Choroid plexus epithelial cell (primary cell): Measurements from ENCODE around the gene UGGT1.

Experiments
- DNase-seq: peaks from one replicate; pipeline ENCODE4 v3.0.0-alpha.2; 2010; ENCODE audit warnings: low read depth
- H3K4me3 ChIP-seq: 2 replicates; pipeline ENCODE4 v1.5.1; 2011; ENCODE audit warnings: low read depth, mild to moderate bottlenecking, control low read depth, low read length, moderate library complexity
- TF ChIP-seq, protein P1 (sequence below): conservative IDR thresholded peaks from 2 replicates; pipeline ENCODE4 v1.5.1; 2011; ENCODE audit warnings: low read depth, mild to moderate bottlenecking, control low read depth, inconsistent platforms, low read length, moderate library complexity

The UGGT1 gene

DNA sequence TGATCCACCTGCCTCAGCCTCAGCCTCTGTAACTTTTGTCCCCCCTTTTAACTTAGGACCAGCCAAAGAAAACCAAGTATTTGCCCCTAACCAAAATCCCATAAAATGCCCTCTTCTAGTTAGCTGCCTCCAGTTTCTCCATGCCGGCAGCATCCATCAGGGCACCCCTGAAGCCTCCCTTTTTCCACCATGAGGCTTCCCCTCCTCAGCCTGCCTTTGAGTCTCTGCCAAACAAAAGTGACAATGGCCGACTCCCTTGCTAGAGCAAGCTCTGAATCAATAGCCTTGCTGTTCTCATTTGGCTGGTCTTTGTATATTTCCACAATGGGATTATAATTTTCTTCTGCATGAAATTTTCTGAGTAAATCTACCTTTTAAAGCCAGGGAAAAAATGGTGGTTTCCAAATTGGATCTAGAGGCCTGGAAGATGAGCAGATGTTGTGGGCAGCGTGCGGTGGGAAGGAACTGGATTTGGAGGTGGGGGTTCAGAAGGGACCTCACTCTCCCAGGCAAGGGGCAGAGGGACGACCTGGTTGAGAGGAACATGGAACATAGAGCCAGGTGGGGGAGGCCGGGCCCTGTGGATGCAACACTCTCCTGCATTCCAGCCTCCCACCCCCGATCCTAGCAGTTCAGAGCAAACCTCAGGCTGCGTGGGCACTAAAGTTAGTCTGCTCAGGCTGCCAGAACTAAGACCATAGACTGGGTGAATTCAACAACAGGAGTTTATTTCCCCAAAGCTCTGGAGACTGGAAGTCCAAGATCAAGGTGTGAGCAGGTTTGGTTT is 147.1 kb downstream of the UGGT1 start:
- no peak overlapping the region for H3K4me3 ChIP-seq
- no peak for DNase-seq
- TF ChIP-seq, protein P1, sequence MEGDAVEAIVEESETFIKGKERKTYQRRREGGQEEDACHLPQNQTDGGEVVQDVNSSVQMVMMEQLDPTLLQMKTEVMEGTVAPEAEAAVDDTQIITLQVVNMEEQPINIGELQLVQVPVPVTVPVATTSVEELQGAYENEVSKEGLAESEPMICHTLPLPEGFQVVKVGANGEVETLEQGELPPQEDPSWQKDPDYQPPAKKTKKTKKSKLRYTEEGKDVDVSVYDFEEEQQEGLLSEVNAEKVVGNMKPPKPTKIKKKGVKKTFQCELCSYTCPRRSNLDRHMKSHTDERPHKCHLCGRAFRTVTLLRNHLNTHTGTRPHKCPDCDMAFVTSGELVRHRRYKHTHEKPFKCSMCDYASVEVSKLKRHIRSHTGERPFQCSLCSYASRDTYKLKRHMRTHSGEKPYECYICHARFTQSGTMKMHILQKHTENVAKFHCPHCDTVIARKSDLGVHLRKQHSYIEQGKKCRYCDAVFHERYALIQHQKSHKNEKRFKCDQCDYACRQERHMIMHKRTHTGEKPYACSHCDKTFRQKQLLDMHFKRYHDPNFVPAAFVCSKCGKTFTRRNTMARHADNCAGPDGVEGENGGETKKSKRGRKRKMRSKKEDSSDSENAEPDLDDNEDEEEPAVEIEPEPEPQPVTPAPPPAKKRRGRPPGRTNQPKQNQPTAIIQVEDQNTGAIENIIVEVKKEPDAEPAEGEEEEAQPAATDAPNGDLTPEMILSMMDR, result no peak

DNA sequence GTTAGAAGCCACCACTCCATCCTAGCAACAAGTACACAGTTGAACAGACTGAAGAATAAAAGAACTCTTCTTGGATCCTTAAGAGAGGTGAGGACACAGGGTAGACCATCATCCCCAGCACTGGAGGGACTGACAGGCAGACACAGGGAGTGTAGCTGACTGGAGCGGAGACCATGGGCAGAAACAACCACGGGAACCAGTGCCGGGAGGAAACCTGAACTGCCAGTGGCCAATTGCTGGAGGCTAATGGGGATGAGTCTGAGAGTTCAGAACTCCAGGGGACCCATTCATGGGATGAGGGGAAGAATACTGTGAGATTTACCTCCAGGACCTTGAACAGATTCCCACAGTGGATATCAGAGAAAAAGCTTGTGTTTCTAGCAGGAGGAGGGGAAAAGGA is 150.9 kb downstream of the UGGT1 start:
- DNase-seq, result no peak
- TF ChIP-seq, protein P1, result no peak

More for the DNA sequence above, 150.9 kb downstream of the UGGT1 start:
- no peak overlapping the region for H3K4me3 ChIP-seq
